ENCODE measurements around the gene RPL38. TPM values are rescaled to one million over a fixed set of nuclear protein-coding genes. Genes with fewer than 3 reads are reported as not detected.

Gene RPL38
- total and polyA plus RNA-seq, 2 of the 4 experiments (the other 2 are of a cell fraction): 111 to 527 TPM

GRCh38 chr17:74163836-74164235 is 39.6 kb upstream of the RPL38 start:
- no peak overlapping the region for H2BK5ac ChIP-seq (ENCODE audit: low read depth, low read length, poor library complexity, severe bottlenecking)
- no peak overlapping the region for H3K56ac ChIP-seq (ENCODE audit: extremely low read depth, insufficient read depth, low read length)
- H3K18ac ChIP-seq (ENCODE audit: low read depth, low read length): no peak overlapping the region
- no peaks in the 10 kb centered on the region for H3K27me3 ChIP-seq (ENCODE audit: control insufficient read depth, insufficient read depth, low read length)
- H3K9me1 ChIP-seq (ENCODE audit: insufficient read depth, low read length): no peaks in the 10 kb centered on the region
- no peak overlapping the region for H3K23ac ChIP-seq (ENCODE audit: low read depth, low read length)
- no peak overlapping the region for H4K91ac ChIP-seq (ENCODE audit: insufficient read depth, low read depth, low read length)
- H2AK9ac ChIP-seq (replicated peaks; ENCODE audit: low read depth, low read length, poor library complexity): no peak overlapping the region
- no peak overlapping the region for H2BK20ac ChIP-seq (ENCODE audit: low read depth, low read length)
- peaks cover 13% of the 10 kb centered on the region for H3K9me3 ChIP-seq (ENCODE audit: control insufficient read depth, insufficient read depth, low read length)
- ATAC-seq (ENCODE audit: low read depth) (no peak), DNase-seq (no peak)
- no peak overlapping the region for H2BK120ac ChIP-seq (ENCODE audit: low read depth, low read length)
- H3K36me3 ChIP-seq (ENCODE audit: control insufficient read depth, insufficient read depth, low read length): no peaks in the 10 kb centered on the region
- no peak overlapping the region for H2AK5ac ChIP-seq (ENCODE audit: low read depth, low read length)
- H4K8ac ChIP-seq (ENCODE audit: low read depth in 2 of 2, low read length in 2 of 2): no peak overlapping the region
- H4K5ac ChIP-seq (ENCODE audit: low read depth, low read length): no peak overlapping the region
- H3K14ac ChIP-seq (replicated peaks; ENCODE audit: low read depth, low read length): no peak overlapping the region
- no peak overlapping the region for H3K4ac ChIP-seq (ENCODE audit: low read depth, low read length)
- no peak for TF ChIP-seq MAZ (IDR thresholded peaks at IDR 0.05; ENCODE audit: borderline replicate concordance, low read depth, low read length)
- no peak for TF ChIP-seq NFE2L2 (IDR thresholded peaks at IDR 0.05; ENCODE audit: low read depth, low read length)
- TF ChIP-seq RFX5 (IDR thresholded peaks at IDR 0.05; ENCODE audit: low read depth, low read length): no peak
- no peak for TF ChIP-seq CHD1 (IDR thresholded peaks at IDR 0.05; ENCODE audit: low read depth, low read length)
- no peak for TF ChIP-seq USF2 (IDR thresholded peaks at IDR 0.05; ENCODE audit: low read depth, low read length)
- TF ChIP-seq RAD21 (IDR thresholded peaks at IDR 0.05; ENCODE audit: low read length): no peak
- no peak for TF ChIP-seq CEBPB (IDR thresholded peaks at IDR 0.05; ENCODE audit: low read depth, low read length)
- no peak for TF ChIP-seq CTCF (conservative IDR thresholded peaks at IDR 0.05; ENCODE audit: low read depth, low read length)
- no peak for TF ChIP-seq POLR2A (IDR thresholded peaks at IDR 0.05; ENCODE audit: low read depth, low read length)
- no peak for TF ChIP-seq BHLHE40 (IDR thresholded peaks at IDR 0.05; ENCODE audit: low read depth, low read length)
- TF ChIP-seq RCOR1 (IDR thresholded peaks at IDR 0.05; ENCODE audit: insufficient replicate concordance, low read length): no peak
- no peak for TF ChIP-seq MAFK (IDR thresholded peaks at IDR 0.05; ENCODE audit: low read depth, low read length)
- TF ChIP-seq MXI1 (IDR thresholded peaks at IDR 0.05; ENCODE audit: borderline replicate concordance, low read depth, low read length): no peak
- no peak overlapping the region for H3K27ac ChIP-seq (ENCODE audit: insufficient read depth, low read length)
- no peaks in the 10 kb centered on the region for H3K4me1 ChIP-seq (ENCODE audit: control insufficient read depth, insufficient read depth, low read length)
- dilution Hi-C loops (cut with HindIII; ENCODE audit: low sequenced_read_pairs, unreplicated experiment) (no loop called here), intact Hi-C loops (cut with micrococcal nuclease) (no loop called here), in situ Hi-C loops (cut with MboI; ENCODE audit: low sequenced_read_pairs) (no loop called here)
- no TSS peak for BruUV-seq (replicated peaks)
- H3K4me2 ChIP-seq (ENCODE audit: low read depth, low read length): no peak overlapping the region
- no peak overlapping the region for H2AFZ ChIP-seq (replicated peaks; ENCODE audit: low read length, poor library complexity)
- CTCF ChIA-PET: no interaction called here
- no peak overlapping the region for H3K9ac ChIP-seq (ENCODE audit: low read depth, low read length)
- POLR2A ChIA-PET (ENCODE audit: unreplicated experiment): no interaction called here
- no peak overlapping the region for H2BK15ac ChIP-seq (ENCODE audit: low read depth, low read length)
- H3K79me1 ChIP-seq (ENCODE audit: low read depth in 1 of 2, low read length in 2 of 2): no peaks in the 10 kb centered on the region
- WGBS, 2 experiments (ENCODE audit: extremely low coverage in 2 of 2, insufficient read length in 1 of 2): 67% methylated on average over 3 of the region's 7 CpGs; no CpG with 5 or more reads in 1 of the 2 experiments
- no peaks in the 10 kb centered on the region for H4K20me1 ChIP-seq (ENCODE audit: insufficient read depth, low read length)
- H3K4me3 ChIP-seq (ENCODE audit: insufficient read depth, low read depth, low read length): no peak overlapping the region
